Kidney epithelial cell (primary cell): ENCODE measurements around the gene DDX49. TPM values are rescaled to one million over a fixed set of nuclear protein-coding genes. Genes with fewer than 3 reads are reported as not detected.

Experiments used
- DNase-seq: peaks from one replicate; pipeline ENCODE4 v3.0.0-alpha.2; 2010; ENCODE audit warnings: low read depth
- H3K27me3 ChIP-seq: 2 replicates; pipeline ENCODE4 v1.6.0; 2011; ENCODE audit warnings: low read length; ENCODE audit not compliant: control insufficient read depth, insufficient read depth
- H3K36me3 ChIP-seq: 2 replicates; pipeline ENCODE4 v1.5.1; 2011; ENCODE audit warnings: low read length; ENCODE audit not compliant: control insufficient read depth, insufficient read depth
- H3K4me3 ChIP-seq: 2 replicates; pipeline ENCODE4 v1.5.1; 2011; ENCODE audit warnings: low read depth, mild to moderate bottlenecking, control low read depth, low read length
- CTCF ChIP-seq: IDR thresholded peaks from 2 replicates; pipeline ENCODE4 v1.5.1; 2011; ENCODE audit warnings: mild to moderate bottlenecking, moderate library complexity, low read length, control low read depth, inconsistent platforms; ENCODE audit not compliant: insufficient read depth, poor library complexity, severe bottlenecking
- total RNA-seq: library from RNA; depleted of rRNA; stranded (reverse); fragments of >200 nt; gene quantifications from 2 replicates; pipeline ENCODE4 v1.2.3, GENCODE V29; 2015

Gene DDX49
- total RNA-seq, 1 donor from 2014 or later, result 85.0 TPM

- peaks cover 2% of the 10 kb centered on the region for H3K27me3 ChIP-seq
- no peak for TF ChIP-seq CTCF
- no peak overlapping the region for H3K4me3 ChIP-seq
- DNase-seq, result no peak
- H3K36me3 ChIP-seq, result no peaks in the 10 kb centered on the region
Observed at GRCh38 chr19:18883526-18884304, 35.8 kb upstream of the DDX49 start.

- Histone ChIP-seq H3K4me3 (no peak overlapping the region), H3K36me3 (no peaks in the 10 kb centered on the region), H3K27me3 (peaks cover 2% of the 10 kb centered on the region)
- no peak for DNase-seq
- no peak for TF ChIP-seq CTCF
Observed at GRCh38 chr19:18886972-18887371, 32.5 kb upstream of the DDX49 start.

DNA sequence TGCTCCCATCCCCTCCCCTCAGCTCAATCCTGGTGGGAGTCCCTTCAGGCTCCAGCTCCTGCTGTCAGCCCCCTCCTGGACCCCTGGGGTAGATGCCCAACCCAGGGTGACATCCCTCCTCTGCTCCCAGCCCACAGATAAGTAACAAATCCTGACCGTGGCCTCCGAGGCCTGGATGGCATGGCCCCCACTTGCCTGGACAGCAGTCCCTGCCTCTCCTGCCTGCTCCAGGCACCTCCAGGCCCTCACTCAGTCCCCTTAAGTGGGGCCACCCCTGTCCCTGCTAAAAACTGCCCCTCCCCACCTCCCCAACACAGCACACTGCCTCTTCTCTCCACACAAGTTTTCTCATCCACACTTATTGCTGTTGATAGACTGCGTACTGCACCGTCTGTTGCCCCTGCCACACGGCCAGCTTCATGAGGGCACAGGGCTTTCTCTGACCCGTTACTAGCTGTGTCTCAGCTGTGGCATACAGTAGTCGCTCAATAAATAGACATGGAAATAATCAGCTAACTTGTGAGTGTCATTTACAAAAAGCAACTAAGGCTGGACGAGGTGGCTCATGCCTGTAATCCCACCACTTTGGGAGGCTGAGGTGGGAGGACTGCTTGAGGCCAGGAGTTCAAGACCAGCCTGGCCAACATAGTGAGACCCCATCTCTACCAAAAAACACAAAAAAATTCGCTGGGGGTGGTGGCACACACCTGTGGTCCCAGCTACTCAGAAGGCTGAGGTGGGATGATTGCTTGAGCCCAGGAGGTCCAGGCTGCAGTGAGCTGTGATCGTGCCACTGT, 29.4 kb upstream of the DDX49 start:
- Histone ChIP-seq H3K4me3 (no peak overlapping the region), H3K36me3 (no peaks in the 10 kb centered on the region), H3K27me3 (peaks cover 21% of the 10 kb centered on the region)
- TF ChIP-seq CTCF, result no peak
- DNase-seq, result no peak

DNA sequence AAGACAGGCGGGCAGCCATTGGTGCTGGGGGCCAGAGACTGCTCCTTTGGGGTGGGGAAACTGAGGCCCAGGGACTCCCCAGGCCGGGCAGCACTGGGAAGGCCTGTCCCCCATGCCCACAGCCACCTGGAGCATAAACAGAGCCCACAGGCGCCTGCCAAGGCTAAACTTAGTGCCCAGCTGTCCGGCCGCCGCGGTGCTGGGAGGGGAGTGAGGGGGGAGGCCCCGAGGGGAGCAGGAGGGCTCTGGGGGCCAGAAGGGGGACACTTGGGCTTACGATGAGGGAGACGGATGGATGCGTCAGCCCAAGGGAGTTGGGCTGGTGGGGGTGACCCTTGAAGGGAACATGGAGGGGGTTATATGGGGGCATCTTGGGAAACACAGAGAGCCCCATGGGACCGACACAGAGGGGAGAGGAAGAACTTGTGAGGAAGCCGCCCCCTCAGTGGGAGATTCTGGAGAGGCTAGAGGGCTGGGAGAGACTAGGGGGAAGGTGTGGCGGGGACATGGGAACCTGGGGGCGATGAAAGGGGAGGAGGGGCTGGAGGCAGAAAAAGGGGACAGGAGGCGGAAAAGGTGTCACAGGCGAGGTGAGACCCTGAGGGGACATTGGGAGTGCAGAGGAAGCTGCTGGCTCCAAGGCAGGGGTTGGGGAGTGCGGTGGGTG, 25.8 kb upstream of the DDX49 start:
- no peak for TF ChIP-seq CTCF
- Histone ChIP-seq H3K36me3 (no peaks in the 10 kb centered on the region), H3K27me3 (peaks cover 32% of the 10 kb centered on the region), H3K4me3 (no peak overlapping the region)
- no peak for DNase-seq

DNA sequence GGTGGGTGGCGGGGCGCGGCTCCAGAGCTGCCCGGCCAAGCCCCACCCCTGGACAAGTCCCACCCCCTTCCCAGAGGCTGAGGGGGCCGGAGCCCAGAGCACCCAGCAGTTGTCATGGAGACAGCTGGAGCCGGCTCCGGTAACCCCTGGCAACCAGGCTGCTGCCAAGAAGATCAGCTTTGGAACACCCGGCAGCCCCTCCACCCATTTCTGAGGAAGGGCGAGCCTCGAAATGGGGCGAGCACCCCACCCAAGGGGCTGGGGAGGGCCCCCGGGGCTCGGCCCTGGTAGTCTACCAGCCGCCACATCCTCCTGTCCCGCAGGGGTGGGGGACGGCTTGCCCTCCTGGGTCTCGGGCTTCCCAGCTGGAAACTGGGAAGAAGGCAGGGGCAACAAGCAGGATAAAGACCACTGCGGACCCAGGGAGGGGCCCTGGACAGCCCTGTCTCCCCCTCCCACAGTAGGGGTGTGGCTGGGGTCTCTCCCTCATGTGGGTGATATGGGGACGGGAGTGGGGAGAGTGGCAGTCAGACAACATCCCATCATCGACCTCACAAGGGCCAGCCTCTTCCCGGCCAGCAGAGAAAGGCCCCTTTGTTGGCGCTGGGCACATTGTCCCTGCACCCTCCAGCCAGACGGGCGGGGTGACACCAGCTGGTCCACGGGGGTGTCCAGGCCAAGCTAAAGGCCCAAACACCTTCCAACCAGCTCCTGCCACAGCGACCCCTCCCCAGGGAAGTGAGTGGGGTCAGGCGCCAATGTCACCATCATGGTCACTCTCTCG, 25.1 kb upstream of the DDX49 start:
- no peaks in the 10 kb centered on the region for H3K36me3 ChIP-seq
- DNase-seq, result no peak
- H3K27me3 ChIP-seq, result peaks cover 32% of the 10 kb centered on the region
- no peak overlapping the region for H3K4me3 ChIP-seq
- no peak for TF ChIP-seq CTCF
